Thoracic aorta (tissue), 2 donors: ENCODE results near the gene CEP131. TPM values are rescaled to one million over a fixed set of nuclear protein-coding genes. Genes with fewer than 3 reads are reported as not detected.

Experiments used
- ATAC-seq: fragments of 150-250 bp; one replicate; pipeline ENCODE4 v1.8.0; 2017; ENCODE audit warnings: low read depth; ENCODE audit not compliant: insufficient number of reproducible peaks, low FRiP score
- DNase-seq: peaks from one replicate; pipeline ENCODE4 v3.0.0-alpha.2; 2020; ENCODE audit warnings: low spot score
- H3K27ac ChIP-seq, 2 donors: fragments of 200-600 bp; sonication (generic); 1 replicate in 1 of 2; 2 replicates in 1 of 2; pipeline ENCODE4 v1.5.1; 2016; ENCODE audit warnings: mild to moderate bottlenecking in 2 of 2, moderate library complexity in 2 of 2
- H3K27me3 ChIP-seq: fragments of 200-600 bp; sonication (generic); replicated peaks from 2 replicates; pipeline ENCODE4 v1.6.0; 2016; ENCODE audit warnings: mild to moderate bottlenecking; ENCODE audit not compliant: insufficient read depth
- H3K36me3 ChIP-seq: fragments of 200-600 bp; sonication (generic); one replicate; pipeline ENCODE4 v1.5.1; 2016
- H3K4me1 ChIP-seq, 2 donors: fragments of 200-600 bp; sonication (generic); 1 replicate in 1 of 2; 2 replicates in 1 of 2; pipeline versions ENCODE4 v1.5.1 to v1.6.0; 2016; ENCODE audit warnings: low read depth in 2 of 2, mild to moderate bottlenecking in 1 of 2; ENCODE audit not compliant: control insufficient read depth in 1 of 2
- H3K4me3 ChIP-seq: fragments of 200-600 bp; sonication (generic); 2 replicates; pipeline ENCODE4 v1.5.1; 2016; ENCODE audit warnings: mild to moderate bottlenecking
- H3K9me3 ChIP-seq: fragments of 200-600 bp; sonication (generic); 2 replicates; pipeline ENCODE4 v1.5.1; 2016
- total RNA-seq, 2 donors: library from RNA; depleted of rRNA; stranded (reverse); fragments of >200 nt; gene quantifications; one replicate each; pipeline versions ENCODE4 v1.1.0 to v1.2.3, GENCODE V29; 2016
- TF ChIP-seq, protein P1 (sequence below): fragments of 200-600 bp; sonication (generic); IDR thresholded peaks from one replicate; pipeline ENCODE4 v1.5.1; 2019; ENCODE audit warnings: antibody characterized with exemption

Gene CEP131
- total RNA-seq, 2 donors from 2014 or later = 5.8 to 11.4 TPM

DNA sequence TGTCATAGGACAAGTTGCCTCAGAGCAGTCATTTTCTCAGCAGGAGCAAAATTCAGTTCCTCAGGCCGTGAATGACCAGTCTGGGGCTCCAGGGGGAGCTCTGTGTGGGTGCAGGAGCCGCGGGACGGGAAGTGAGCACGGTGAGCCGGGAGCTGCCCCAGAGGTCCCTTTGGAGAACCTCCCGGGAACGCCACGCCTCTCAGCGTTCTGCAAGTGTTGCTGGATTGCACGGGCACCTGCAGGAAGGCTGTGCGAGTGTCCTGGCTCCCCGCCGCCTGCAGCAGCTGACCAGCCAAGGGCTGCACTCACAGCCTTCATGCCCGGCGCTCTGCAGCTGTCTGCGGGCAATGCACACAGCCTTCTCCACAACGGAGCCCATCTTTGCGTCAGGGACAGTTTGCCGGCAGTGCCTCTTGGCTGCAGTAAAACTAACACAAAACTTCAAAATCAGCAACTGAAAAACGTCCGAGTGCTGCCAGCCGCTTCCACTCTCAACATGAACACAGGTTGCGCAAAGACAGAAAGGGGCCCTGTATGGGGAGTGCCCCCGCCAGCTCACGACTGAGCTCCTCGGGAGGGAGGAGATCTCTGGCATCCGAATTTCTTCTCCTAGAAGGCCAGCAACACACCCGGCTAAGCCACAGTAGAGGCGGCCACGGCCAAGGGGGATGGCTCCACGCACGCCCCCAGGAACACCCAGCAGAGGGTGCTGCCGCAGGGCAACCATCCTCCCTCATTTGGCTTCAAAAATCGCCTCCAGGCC is 32.4 kb upstream of the CEP131 start:
- Histone ChIP-seq H3K27ac (peak overlapping the region in 1 of 2 donors; percentile 49), H3K4me1 (peaks cover 0 to 26% of the 10 kb centered on the region in 2 donors), H3K27me3 (no peaks in the 10 kb centered on the region), H3K36me3 (peaks cover 36% of the 10 kb centered on the region), H3K9me3 (no peaks in the 10 kb centered on the region), H3K4me3 (peak overlapping the region; percentile 41)
- DNase-seq = no peak
- TF ChIP-seq, protein P1, sequence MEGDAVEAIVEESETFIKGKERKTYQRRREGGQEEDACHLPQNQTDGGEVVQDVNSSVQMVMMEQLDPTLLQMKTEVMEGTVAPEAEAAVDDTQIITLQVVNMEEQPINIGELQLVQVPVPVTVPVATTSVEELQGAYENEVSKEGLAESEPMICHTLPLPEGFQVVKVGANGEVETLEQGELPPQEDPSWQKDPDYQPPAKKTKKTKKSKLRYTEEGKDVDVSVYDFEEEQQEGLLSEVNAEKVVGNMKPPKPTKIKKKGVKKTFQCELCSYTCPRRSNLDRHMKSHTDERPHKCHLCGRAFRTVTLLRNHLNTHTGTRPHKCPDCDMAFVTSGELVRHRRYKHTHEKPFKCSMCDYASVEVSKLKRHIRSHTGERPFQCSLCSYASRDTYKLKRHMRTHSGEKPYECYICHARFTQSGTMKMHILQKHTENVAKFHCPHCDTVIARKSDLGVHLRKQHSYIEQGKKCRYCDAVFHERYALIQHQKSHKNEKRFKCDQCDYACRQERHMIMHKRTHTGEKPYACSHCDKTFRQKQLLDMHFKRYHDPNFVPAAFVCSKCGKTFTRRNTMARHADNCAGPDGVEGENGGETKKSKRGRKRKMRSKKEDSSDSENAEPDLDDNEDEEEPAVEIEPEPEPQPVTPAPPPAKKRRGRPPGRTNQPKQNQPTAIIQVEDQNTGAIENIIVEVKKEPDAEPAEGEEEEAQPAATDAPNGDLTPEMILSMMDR = peak; percentile 42
- ATAC-seq = peak; percentile 13

DNA sequence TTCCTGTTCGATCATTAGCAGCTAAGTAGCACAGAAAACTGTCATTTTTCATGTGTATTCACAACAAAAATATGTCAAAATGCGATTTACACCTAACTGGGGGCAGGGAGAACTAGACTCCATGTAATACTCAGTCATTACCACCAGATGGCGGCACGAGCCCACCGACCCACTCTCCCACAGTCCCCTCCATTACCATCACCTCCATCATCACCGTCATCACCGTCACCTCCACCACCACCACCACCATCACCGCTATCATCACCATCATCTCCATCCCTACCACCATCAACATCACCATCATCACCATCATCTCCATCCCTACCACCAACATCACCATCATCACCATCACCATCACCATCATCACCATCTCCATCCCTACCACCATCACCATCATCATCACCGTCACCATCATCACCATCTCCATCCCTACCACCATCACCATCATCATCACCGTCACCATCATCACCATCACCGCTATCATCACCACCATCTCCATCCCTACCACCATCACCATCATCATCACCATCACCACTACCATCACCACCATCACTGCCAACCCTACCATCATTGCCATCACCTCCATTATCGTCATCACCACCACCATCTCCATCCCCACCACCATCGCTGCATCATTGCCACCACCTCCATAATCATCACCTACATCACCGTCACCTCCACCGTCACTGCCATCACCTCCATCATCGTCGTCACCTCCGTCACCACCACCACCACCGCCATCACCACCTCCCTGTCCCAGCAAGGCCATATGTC is 30.8 kb upstream of the CEP131 start:
- DNase-seq (no peak), ATAC-seq (no peak)
- Histone ChIP-seq H3K27me3 (no peaks in the 10 kb centered on the region), H3K27ac (no peak overlapping the region), H3K4me3 (no peak overlapping the region), H3K36me3 (peaks cover 23% of the 10 kb centered on the region), H3K4me1 (peaks cover 0 to 26% of the 10 kb centered on the region in 2 donors), H3K9me3 (no peaks in the 10 kb centered on the region)
- TF ChIP-seq, protein P1 = peak; percentile 88

GRCh38 chr17:81252987-81253329 is 30.2 kb upstream of the CEP131 start:
- Histone ChIP-seq H3K4me1 (peaks cover 0 to 26% of the 10 kb centered on the region in 2 donors), H3K4me3 (no peak overlapping the region), H3K36me3 (peaks cover 20% of the 10 kb centered on the region), H3K27ac (no peak overlapping the region), H3K9me3 (no peaks in the 10 kb centered on the region), H3K27me3 (no peaks in the 10 kb centered on the region)
- DNase-seq (no peak), ATAC-seq (no peak)
- TF ChIP-seq, protein P1 = no peak

- DNase-seq (no peak), ATAC-seq (no peak)
- peaks cover 0 to 26% of the 10 kb centered on the region in 2 donors for H3K4me1 ChIP-seq
- no peaks in the 10 kb centered on the region for H3K27me3 ChIP-seq
- peaks cover 20% of the 10 kb centered on the region for H3K36me3 ChIP-seq
- H3K9me3 ChIP-seq = no peaks in the 10 kb centered on the region
- TF ChIP-seq, protein P1 = no peak
- H3K27ac ChIP-seq = no peak overlapping the region
- H3K4me3 ChIP-seq = no peak overlapping the region
These were observed 29.7 kb upstream of the CEP131 start for GRCh38 chr17:81252326-81252986.
